Activated CD8-positive, alpha-beta memory T cell treated with anti-CD3 and anti-CD28 coated beads for 48 hours (primary cell): ENCODE results near the gene FKRP.
"Not testable (repeated sequence)": the region's sequence is repeated elsewhere in the genome, so short reads cannot be mapped to it uniquely, and the experiment has no call there.

Experiments used
- DNase-seq, 3 experiments: peaks; one replicate each; pipeline ENCODE4 v3.0.0-alpha.2; 2020; ENCODE audit warnings: low read depth in 2 of 3, low spot score in 2 of 3

Gene FKRP

GRCh38 chr19:46745521-46746280, at the start of gene FKRP:
FKRP (plus strand) TSS chr19:46746057; CDS start chr19:46755451, 9,394 bp downstream.
- DNase-seq: peak in 1 of 3 experiments; percentile 20

DNA sequence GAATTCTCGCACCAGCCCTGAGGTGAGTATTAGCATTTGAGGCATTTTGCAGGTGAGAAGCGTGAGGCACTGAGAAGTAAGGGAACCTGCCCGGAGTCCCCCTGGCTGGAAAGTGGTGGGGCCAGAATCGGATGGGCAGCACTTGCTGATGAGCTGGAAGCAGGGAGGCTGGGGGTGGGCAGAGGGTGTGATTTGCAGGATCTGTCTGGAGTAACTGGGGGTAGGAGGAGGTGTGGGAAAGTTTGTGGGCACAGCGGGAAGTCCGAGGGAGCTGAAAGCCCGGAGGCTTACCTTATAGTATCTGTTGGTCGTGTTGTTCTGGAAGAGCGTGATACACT, 49.0 kb upstream of the FKRP start:
- DNase-seq: no peak

GRCh38 chr19:46697204-46697960, 48.5 kb upstream of the FKRP start:
- DNase-seq: no peak

DNA sequence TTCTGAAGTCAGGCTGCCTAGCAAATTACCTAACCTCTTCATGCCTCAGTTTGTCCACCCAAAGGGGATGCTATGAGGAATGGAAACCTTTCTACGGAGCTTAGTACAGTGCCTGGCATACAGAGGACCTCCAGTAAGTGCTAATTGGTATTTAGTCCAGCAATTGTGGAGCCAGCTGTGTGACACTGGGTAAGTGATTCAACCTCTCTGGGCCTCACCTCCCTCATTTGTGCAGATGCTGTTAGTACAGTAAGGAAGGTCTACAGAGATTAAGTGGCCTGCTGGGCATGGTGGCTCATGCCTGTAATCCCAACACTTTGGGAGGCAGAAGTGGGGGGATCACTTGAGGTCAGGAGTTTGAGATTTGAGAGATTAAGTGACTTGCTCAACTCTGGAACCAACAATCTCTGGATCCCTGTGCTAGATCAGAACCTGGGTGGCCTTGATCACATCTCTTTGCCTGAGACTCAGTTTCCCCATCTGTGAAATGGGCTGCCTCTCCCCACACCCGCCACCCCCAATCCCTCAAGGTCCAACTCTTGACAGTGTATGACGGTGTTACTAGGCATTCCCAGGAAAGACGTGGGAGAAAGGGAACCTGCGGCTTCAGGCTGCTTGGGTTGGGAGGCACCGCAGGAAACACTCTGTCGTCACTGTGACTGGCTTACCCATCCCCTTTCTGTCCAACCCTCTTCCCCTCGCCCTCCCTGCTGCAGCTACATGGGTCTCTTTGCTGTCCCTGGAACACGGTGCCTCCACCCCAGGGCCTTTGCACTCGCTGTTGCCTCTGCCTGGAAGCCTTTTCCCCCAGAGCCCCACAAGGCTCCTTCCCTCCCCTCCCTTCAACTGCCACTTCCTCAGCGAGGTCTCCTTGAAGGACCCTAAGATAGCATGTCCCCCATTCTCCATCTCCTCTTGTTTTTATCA, 47.2 kb upstream of the FKRP start:
- DNase-seq: no peak

DNA sequence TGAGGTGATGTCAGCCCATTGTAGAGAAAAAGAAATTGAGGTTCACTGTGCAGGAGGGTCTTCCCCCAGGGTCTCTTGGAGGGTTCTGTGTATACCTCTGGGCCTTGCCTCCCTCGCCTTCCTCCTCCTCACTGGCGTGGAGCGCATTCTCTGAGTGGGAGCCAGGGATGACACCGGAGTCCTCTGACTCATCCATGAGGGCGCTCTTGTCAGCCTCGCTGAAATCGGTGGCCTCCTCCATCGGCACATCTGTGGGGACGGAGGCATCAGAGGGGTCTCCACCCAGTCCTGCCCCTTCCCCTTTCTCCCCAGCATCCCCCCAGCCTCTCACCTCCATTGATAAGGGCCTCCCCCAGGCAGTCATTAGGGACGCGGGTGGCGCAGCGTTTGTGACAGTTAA, 45.2 kb upstream of the FKRP start:
- DNase-seq: no peak

DNA sequence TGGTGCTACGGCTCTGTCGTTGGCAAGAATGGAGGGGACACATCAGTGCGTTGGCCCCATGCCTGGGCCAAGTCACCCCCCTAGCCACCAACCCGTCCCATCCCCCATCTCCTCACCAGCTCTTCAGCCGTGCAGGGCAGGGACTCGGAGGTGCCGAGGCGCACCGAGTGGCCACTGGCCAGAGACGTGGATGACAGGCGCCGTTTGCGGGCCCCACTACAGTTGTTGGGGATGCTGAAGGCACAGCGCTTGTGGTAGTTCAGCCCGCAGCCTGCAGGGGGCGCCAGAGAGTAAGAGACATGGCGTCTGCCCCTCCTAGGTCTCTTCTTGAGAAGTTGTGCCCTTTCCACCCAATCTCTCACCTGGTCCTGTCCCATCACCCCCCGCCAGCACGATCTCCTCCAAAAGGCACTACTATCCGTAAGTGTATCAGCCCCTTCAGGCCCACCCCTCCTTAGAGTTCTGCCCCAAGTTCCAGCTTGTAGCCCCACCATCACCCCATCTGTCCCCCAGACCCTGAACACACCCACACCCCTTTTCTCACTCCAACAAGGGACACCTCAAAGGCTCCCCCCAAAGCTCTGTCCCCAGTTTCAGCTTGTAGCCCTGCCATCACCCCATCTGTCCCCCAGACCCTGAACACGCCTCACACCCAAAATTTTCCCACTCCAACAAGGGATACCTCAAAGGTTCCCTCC, 41.3 kb upstream of the FKRP start:
- peak; percentile 46 to 99 (median 98) for DNase-seq

DNA sequence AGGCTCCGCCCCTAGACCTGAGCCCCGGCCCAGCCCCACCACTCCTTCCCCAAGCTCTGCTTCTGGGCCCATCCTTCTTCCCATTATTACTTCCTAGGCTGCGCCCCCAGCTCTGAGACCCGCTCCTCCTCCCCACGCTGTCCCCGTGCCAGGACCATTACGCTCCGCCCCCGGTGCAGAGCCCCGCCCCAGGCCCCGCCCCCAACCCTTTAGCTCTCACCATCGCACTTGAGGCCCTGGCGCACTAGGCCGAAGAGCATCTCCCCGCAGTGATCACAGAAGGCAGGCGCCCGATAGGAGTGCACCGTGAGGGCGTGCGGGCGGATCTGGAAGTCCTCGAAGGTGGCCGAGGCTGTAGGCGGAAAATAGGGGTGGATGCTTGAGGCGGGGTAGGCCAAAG, 35.2 kb upstream of the FKRP start:
- DNase-seq: no peak

GRCh38 chr19:46712768-46713338, 33.0 kb upstream of the FKRP start:
- DNase-seq: not testable (repeated sequence)

DNA sequence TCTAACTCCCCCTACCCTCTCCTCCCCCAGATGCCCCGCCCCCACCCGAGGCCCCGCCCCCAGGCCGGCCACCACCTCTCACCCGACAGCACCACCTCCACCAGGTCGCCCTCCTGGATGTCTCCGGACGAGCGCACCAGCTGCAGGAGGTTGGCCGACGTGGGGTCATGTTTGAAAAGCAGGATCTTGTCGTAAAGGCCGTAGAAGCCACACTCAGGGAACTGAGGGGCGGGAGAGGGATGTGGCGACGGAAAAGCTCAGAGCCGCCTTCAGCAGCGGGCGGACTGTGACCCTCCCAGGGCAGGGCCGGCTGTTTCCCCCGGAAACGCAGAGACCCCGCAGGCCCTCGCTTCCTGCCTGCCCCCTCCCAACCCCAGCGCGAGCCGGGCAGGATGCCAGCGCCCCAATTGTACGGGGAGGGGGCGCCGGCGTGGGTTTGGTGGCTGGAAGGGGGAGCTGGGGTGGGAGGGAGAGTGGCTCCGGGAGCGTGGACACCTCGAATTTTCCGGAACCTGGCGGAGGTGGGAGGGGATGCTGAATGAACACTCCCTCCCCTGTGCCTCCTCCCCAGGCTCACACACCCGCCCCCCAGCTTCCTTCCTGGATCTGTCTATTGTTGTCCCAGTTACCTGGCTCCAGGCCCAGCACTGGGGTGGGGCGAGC, 31.9 kb upstream of the FKRP start:
- no peak for DNase-seq

GRCh38 chr19:46714444-46715106, 31.3 kb upstream of the FKRP start:
- no peak for DNase-seq

DNA sequence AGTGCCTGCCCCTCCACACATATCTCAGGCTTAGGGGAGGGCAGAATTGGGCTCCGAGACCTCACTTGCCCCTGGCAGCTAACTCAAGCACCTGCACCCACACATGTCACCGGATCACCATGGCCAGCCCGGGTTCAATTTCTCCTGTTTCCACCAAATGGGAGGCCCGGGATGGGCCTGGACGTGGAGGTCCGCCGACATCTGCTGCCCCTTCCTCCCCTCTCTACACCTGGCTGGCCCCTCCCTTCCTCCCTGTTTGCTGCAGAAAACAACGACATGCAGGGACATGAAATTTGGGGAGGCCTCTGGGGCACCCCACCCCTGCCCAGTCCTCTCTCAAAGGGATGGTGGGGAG, 30.3 kb upstream of the FKRP start:
- DNase-seq: no peak

- no peak for DNase-seq
These were observed 29.7 kb upstream of the FKRP start for GRCh38 chr19:46715975-46716671.

DNA sequence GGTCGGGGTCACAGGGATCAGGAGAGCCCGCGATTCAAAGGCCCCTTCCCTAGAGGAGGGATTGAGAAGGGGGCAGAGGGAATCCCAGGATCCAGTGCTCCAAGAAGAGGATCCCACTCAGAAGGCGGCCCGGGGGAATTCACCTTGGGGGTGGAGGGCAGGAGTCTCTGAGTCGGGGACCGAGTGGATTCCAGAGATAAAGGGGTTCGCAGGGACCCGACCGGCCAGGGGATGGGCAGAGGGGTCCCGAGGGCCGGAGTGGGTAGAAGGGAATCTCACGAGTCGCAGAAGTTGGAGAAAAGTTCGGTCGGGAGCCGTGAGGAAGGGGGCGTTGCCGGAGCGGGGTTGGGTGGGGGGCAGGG, 29.2 kb upstream of the FKRP start:
- DNase-seq: no peak

DNA sequence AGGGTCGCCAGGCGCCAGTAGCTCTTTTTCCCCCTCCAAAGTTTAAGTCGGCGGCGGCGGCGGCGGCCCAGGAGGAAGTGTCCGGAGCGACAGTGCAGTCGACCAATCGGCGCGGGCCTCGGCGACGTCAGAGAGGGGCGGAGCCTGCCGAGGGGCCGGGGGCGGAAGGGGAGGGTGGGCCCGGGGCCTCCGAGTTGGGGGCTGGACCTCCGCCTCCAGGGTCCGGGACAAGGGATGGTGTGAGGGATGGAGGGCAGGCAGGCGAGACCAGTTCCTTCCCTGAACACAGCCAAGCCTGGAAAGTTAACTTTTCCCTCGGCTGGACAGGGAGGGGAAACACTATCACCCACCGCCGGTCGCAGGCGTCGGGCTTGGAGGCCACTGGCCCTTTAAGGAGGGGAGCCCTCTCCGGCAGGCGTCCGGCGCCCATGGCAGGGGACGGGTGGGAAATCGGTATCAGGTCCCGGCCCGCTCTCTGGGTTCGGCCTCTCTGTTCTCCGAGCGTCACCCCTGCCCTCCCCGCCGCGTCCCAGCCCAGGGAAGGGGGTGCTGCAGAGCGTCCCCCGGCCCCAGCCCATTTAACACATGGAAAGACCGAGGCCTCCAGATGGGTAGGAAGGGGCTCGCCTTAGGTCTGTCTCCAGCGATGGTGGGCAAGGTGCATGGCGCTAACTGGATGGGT, 28.7 kb upstream of the FKRP start, which contains the start of gene PRKD2:
TSS of gene PRKD2 (minus strand) at position 81 of the 682 bp plus-strand sequence. CDS start 744 bp downstream, outside the sequence.
- peak; percentile 79 to 92 (median 83) for DNase-seq

GRCh38 chr19:46717716-46718143, 28.1 kb upstream of the FKRP start:
- DNase-seq: no peak

- DNase-seq: peak in 2 of 3 experiments; percentile 45 to 47
These were observed 27.5 kb upstream of the FKRP start for GRCh38 chr19:46718157-46718933.

DNA sequence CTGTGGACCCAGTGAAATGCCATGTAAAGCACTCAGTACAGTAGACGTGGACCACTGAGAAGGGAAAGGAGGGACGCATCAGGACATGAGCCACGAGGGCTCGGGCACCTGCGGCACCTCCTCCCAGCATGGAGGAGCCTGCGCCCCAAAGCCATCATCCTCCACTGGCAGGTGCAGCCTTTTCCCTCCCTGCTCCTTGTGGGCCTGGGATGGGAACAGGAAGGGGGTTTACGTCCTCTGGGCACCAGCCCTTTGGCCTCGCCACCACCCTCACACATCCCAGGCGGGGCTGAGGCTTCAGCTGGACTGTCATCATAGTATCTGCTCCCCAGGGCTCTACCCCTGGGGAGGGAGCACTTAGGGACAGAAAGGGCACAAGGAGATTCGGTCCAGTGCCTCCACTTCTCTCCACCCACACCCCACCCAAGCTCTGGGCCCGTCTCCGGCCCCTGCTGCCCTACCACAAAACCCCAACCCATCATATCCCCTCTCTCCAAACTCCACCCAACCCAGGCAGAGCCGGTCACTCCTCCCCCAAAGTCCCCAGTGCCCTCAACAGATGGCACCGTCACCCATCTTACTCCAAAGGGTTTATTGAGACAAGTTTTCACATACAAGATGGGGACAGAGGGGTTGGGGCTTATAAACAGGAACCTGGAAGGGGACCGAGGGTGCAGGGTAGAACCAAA, 26.8 kb upstream of the FKRP start:
- no peak for DNase-seq
